Hematopoietic multipotent progenitor cell treated with erythropoietin and hydrocortisone succinate and interleukin-3 and kit ligand, for 15 days (in vitro differentiated cells): ENCODE measurements around the gene PPP1R1A.

Experiments
- DNase-seq: peaks from one replicate; pipeline ENCODE4 v3.0.0-alpha.2; 2015; ENCODE audit warnings: low spot score

Gene PPP1R1A

DNA sequence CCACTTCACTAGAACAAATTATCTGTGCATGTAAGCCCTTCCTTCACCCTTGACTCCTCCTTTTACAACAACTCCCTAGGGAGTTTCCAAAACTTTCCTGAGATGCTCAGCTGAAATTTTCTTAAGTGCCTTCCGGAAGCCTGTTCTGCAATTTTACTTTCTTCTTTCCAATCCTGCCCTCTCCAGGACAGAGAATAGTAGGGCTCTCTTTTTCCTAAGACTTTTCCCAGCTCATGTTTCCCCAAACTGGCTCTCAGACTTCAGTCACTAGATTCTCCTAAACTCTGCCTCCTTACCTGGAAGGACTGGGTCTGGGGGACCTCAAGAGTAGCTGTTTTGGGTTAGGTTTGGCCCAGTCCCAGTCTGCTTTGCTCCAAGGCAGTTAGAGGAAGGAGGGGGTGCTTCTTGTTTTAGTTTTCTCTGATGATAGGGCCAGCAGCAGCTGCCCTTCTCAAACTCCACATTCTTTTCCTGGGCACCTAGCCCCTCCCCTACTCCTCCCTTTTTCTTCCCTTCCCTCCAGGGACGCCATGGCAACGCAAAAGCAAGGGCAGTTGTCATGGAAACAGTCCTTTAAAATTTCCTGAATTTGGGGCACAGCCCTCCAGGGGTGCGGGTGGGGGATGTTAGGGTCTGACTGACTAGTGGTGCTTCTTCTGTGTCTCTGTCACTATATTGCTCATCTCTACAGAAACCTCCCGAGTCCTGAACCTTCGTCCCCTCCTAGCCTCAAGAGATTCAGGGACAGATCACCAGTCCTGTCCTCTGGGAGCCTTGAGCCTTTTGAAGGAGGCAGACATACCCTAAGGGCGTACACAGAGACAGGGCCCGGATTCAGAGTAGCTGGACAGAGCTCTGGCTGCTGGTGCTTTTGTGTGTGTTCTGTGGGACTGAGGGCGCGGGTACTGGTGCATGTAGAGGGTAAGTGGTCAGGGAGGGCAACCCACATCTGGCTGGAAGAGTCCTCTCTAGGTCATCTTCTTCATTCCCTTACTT is 17.0 kb downstream of the PPP1R1A start:
- no peak for DNase-seq

DNA sequence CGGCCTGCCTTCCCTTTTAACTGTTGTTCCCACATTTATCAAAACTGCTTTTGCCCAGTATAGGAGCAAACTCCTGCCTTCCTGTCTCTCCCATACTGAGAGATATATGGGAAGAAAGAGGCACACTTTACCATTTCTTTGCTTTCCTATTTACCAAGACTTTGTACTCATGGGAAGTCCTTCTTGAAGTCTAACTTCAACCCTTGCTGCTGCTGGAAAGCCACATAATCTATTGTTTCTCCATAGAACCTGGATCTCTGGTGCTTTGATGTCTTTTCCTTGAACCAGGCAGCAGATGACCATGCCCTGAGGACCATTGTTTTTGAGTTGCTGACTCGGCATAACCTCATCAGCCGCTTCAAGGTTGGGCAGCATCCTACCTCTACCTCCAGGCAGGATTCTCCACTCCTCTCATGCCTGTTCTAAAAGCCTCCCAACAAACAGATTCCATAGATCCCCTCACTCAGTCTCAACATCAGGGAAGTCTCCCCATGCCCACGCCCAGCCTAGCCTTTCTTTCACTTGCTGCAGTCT is 18.4 kb downstream of the PPP1R1A start:
- DNase-seq: no peak

DNA sequence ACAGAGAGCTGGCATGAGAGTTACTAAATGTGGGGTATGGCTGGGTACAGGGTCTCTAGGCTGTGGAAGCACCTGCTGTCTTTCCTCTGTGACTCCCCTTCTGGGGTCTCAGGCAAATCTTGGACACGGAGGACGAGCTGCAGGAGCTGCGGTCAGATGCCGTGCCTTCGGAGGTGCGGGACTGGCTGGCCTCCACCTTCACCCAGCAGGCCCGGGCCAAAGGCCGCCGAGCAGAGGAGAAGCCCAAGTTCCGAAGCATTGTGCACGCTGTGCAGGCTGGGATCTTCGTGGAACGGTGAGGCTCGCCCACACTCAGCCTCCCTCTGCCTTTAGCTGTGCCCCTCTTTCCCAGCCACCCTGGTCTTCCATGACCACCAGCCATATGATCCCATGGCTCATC is 19.4 kb downstream of the PPP1R1A start:
- DNase-seq: no peak

DNA sequence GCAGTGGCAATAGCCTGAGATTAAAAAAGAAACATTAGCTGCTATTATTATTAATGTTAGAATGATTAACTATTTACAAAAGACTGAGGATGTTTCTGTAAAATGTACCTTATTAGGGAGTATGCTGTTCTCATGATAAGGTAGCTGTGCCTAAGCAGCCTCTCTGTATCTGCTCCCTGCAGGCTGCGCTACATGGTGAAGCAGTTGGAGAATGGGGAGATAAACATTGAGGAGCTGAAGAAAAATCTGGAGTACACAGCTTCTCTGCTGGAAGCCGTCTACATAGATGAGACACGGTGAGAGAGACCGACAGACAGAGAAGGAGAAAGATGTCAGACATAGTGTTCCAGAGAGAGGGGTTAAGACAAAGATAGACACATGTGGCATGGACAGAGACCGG is 21.7 kb downstream of the PPP1R1A start:
- DNase-seq: no peak

DNA sequence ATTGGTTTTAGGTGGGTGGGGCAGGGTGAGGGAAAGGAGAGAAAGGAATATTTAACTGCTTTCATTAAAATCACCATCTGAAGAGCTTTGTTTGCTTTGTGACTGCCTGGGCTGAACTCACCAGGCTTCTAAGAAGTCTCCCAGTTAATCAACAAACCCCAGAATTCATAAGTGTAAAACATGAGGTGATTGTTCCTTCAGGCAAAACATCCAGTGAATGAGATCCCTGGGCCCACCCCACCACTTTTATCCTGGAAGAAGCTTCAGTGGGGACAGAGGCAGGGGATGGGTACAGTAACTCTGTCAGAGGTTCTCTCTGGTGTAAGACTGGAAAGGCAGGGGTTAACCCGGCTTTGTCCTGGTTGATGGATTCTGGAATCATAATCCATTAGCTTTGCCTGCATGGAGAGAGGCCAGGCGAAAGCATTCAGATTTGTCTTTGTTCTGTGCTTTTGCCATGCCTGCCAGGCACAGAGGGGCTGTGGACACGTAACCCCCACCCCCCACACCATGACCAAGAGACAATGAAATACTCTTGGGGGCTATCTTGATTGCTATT is 22.4 kb downstream of the PPP1R1A start:
- DNase-seq: no peak

DNA sequence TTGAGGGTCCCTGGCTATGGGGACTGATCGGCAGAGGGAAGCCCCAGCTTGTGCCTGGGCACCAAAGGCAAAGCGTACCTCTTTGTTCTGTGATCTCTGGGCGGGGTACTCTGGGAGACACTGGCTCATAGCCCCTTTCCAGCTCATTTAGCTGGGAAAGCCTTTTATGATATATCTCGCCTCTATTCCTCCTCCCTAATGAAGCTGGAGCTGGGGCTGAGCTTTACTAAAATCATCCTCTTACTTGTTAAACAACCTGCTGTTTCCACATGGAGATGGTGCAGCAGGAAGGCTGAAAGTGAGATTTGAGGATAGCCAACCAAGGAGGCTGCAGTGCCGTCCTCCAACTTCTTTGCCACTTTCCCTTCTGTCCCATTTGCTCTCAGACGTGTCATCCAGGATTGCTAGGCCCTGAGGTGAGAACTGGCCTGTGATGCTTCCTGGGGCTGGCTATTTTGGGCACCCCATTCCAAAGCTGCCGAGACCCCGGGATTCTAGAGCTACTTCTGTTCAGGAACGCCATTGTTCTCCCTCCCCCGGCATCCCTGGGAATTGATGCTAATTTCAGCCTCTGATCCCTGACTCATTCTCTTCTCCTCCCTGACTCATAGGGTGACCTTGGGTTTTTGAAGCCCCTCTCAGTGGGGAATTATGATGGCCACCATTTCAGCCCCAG is 23.0 kb downstream of the PPP1R1A start:
- no peak for DNase-seq

DNA sequence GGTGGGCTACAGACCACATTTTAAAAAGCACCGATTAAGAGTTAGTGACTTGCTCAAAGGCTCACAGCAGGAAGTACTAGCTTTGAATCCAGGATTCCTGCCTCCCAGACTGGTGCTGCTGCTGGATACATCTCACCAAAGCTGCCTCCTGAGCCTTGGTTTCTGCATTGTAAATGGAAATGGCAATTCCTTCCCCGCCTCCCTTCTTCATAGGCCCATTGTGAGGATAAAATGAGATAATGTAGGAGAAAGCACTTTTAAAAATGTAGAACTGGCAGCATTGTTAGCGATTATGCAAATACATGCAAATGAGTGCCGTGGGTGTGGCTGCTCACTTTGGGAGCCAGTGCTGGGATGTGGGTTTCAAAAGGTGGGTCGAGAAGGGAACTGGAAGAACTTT is 23.7 kb downstream of the PPP1R1A start:
- DNase-seq: no peak

DNA sequence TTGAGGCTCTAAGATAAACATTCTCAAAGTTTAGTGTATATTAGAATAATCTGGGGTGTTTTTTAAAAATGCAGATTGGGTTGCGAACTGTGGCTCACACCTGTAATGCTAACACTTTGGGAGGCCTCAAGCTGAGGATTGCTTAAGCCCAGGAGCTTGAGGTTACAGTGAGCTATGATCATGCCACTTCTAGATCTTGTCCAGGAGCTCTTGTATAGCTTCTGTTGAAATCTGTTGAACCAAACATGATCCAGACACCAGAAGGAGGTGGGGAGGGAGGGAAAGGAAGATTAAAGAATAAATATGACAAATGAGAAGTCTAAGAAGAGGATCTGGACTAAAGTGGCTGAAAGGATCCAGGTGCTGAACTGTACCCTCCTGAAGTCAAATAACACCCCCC is 24.7 kb downstream of the PPP1R1A start:
- no peak for DNase-seq

DNA sequence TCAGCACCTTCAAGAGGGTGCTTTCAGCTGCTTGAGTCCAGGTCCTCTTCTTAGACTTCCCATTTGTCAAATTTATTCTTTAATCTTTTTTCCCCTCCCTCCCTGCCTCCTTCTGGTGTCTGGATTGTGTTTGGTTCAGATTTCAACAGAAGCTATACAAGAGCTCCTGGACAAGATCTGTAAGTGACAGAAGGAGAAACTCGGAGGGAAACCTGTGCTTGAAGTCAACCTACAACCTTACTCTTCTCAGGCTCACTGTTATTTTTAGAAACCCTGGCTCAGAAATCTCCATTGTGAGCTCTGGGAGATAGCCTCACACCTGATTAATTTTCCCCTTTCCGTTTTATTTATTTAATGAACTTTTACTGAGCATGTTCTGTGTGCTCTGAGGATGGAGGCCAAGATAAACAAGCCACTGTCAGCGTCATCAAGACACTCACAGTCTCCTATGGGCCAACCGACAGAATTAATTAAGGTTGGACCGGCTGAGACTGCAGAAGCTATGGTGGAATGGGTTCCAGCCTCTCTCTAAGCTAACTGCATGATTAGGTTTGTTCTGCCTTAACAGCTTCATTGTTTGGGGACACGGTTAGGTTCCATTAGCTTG is 25.6 kb downstream of the PPP1R1A start:
- DNase-seq: no peak

DNA sequence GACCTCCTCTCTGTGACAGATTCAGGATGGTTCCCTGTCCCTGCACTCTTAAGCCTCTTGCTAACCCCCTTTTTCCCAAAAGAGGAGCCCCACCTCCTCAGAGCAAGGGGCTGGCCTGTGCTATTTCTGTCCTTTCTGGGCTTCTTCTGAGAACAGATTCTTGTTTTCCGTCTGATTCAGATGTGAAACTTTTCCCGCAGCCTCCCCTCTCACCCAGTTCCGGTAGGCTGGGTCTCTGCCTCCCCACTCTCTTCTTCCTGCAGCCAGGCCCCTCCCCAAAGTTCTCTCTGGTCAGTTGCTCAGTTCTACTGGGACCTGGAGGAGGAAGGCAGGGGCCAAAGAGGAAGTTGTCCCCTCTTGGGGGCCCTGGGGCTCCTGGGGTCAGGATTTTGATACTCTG is 27.3 kb downstream of the PPP1R1A start:
- no peak for DNase-seq

DNA sequence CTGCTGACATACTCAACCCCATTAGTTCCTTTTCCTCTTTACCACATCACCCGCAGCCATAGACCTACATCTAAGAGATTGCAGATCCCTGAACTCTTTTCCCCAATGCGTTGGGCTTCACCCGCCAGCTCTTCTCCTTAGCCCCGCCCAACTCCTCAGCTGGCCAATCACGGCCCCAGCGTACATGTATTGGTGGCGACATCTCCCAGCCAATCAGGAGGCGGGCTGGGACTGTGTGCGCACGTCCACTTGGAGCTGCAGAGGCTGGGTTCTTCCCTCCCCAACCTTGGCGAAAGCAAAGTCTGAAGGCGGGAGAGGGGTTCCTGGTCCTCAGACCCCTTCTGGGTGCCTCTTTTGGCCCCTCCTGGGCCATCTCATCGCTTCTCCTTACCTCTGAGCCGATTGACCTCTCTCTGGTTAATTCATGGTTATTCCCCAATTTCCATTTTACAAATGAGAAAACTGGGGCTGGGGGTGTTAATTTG is 28.0 kb downstream of the PPP1R1A start:
- peak; percentile 70 for DNase-seq

DNA sequence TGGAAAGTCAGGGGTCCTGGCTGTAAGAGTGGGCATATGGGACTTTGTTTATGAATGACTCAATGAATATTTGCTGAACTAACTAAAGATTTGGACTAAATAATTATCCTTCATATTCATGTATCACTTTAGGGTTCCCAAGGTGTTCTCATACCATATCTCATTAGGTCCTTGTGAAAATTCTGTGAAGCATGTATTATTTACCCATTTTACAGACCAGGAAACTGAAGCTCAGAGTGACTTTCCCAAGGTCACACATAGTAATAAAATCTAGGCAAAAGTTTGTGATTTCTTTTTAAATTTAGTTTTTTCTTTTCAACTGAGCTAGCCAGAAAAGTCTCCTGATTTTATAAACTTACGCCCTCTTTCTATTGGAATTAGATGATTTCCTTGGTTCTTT is 29.7 kb downstream of the PPP1R1A start:
- no peak for DNase-seq

DNA sequence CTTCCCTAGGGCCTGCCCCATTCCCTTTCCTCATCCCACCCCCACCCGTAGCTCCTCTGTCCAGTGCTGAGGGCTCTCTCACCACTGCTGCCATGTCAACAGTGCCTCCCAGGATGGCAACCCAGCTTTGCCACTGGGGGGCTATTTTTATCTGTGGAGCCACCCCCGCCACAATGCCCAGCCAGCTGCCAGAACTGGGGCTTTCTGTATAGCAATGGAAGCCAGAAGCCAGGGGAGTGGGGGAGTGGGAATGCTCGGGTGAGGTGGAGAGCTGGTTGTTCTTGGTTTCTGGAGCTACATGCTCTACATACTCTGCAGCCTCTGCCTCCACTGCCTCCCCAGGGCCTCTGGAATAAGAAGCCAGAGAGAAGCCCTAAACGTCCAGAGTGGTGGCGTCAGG is 30.1 kb downstream of the PPP1R1A start:
- no peak for DNase-seq

DNA sequence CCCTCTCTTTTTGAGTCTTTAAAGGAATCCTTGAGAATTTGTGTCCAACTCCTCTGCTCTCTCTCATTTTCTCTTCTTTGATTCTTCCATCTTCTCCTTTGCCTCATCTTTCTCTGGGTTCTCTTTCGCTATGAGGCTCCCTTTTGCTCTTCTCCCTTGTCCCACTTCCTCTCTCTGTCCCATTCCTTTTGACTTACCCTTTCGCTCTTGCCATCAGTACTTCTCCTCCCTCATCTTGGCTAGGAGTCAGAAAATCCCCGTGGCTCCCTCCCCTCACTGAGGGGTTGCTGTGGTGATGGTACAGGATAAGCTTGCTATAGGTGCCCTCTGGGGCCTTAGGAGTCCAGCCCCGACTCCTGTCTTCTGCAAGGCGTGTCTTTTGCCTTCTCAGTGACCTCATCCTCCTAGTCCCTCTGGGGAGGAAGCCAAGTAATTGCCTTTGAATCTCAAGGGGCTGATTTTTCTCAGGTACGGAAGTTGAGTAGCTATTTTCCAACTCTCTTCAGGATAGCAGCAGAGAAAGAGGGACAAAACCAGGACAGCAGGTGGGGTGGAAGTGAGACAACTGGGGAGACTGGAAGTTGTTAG is 32.7 kb downstream of the PPP1R1A start:
- no peak for DNase-seq

DNA sequence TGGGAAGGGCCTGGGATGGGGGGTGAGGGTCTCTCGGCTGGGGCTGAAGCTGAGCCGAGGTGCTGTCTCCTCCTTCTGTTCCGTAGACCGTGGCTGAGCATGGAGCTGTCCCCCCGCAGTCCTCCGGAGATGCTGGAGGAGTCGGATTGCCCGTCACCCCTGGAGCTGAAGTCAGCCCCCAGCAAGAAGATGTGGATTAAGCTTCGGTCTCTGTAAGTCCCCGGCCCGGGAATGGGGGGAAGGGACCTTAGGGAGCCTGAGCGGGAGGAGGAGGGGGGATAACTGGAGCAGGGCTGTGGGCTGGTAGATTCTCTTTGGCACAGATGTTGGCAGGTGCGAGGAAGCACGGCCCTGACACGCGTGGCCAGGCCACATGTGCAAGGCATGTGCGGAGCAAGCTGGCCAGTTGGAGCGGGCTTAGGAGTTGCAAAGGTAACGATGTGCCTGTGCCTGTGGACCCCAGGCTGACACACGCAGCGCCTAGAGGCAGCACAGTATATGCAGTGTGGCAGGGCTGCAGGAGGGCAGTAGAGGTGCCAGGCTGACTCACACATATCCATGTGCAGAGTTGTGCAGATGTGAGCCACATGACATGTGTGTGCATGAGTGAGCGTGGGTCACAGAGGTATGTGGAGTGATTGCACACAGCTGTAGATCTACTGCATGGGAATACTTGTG is 38.5 kb downstream of the PPP1R1A start:
- DNase-seq: no peak

DNA sequence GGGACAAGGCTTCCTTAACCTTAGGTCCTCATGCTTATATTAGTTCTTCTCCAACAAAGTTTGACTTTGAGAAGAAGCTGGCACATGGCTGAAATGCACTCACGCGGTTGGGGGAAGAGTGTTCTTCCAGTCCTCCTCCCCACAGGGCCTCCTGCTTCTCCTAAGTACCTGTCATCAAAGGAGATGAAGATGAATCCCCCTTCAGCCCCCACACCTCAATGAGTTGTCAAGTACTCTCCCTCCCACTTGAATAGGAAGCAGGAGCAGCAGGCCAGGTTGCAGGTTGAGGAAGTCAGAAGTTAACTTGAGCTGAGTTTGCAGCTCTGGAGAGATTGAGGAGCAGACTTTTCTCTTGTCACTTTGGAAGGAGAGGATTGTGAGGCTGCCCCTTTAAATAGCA is 41.9 kb downstream of the PPP1R1A start:
- no peak for DNase-seq

DNA sequence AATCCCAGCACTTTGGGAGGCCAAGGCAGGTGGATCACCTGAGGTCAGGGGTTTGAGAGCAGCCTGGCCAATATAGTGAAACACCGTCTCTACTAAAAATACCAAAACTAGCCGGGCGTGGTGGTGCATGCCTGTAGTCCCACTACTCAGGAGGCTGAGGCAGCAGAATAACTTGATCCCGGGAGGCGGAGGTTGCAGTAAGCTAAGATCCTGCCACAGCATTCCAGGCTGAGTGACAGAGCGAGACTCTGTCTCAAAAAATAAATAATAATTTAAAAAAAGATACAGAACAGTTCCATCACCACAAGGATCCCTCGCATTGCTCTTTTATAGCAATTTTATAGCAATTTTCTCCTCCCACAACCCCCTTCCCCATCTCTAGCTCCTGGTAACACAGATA is 43.7 kb downstream of the PPP1R1A start:
- no peak for DNase-seq

DNA sequence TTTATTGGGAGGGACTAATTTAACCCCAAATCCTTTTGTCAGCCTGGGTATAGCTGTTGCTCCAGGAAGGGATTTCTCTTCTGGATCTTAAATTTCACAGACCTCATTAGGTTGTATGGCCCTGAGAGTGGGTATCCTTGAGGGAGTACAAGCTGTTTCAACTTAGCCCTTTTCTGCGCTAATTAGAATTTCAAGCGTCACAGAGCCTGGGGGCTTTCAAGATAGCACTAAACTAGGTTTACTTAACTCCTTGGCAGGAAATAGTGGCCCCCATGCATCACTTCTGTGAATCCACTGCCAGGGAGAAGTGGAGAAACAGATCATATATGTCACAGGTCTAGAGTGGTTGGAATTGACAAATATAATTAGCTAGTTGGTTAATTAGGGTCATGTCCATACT is 44.9 kb downstream of the PPP1R1A start:
- no peak for DNase-seq

DNA sequence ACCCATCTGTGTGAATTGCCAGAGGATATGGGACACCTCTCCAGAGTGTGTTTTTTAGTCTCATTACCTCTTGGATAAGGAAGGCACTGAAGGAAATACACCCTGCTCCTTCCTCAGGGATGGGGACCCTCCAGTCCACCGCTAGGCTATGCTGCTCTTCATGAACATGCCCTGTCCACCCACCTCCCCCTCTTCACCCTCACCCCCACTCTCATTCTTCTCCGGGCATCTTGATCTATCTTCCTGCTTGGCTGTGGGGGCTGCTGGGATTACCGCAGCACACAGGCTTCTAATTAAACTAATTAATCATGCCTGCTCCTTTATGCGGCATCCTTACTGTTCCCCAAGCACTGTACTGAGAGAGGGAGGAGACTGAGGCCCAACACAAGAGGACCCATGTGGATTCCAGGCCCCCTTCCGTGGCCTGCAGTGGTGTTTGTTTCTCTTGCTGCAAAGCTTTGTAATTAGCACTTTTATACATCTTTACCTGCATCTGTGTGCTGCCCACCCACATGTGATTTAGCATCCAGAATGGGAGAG is 46.6 kb downstream of the PPP1R1A start:
- DNase-seq: no peak

DNA sequence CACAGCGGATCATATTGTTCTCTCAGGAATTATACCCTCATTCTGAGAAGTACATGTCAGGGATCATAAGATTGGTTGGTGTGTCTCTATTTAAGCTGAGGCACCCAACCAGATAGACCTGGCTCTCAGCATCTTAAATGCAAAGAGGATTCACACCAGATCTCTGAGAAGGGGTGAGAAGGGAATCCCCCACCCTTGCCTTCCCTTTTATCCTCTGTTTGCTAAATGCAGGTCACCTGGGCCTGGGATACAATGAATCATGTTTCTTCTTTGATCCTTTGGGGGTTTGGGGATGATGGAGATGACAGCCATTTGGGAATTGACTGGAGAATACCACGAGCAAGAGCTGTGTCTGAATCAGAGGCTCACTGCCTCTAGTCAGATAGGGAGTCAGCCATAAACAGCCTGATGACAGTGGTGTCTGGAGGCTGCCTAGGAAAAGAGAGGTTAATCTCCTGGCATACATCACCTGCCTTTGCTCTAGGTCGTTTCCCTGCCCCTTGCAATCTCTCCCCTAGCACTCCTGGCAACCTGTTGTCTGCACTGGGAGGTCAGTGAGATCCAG is 50.2 kb downstream of the PPP1R1A start:
- DNase-seq: no peak

DNA sequence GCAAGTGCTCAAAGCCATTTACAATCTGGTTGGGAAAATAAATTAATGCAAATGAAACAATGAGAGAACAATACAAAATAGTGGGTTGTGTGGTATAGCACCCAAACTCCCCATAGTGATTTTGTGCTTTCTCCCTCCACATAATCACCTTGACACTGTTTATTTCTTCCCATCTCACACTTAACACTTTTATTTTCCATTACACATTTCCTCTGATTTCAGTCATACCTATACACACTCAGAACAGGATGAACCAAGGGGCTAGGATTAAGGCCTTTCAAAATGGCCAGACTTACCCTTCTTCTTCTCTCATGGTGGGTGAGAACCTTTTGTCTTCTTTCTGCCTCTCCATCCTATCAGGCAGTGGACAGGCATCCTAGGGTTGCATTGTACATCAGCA is 53.0 kb downstream of the PPP1R1A start:
- no peak for DNase-seq
